Tibial artery (tissue), 4 donors: Measurements from ENCODE around the gene IL22RA2.

ENCODE experiments used
- DNase-seq, 2 donors: peaks; one replicate each; pipeline ENCODE4 v3.0.0-alpha.2; 2019
- H3K27ac ChIP-seq, 2 donors: fragments of 200-600 bp; sonication (generic) in 1 of 2; 1 replicate in 1 of 2; 2 replicates in 1 of 2; pipeline ENCODE4 v1.5.1; 2018 to 2019; ENCODE audit warnings: mild to moderate bottlenecking in 1 of 2
- H3K27me3 ChIP-seq, 2 donors: fragments of 200-600 bp; sonication (generic) in 1 of 2; one replicate each; pipeline versions ENCODE4 v1.5.1 to v1.6.0; 2016 to 2019
- H3K36me3 ChIP-seq, 3 donors: fragments of 200-600 bp; sonication (generic) in 2 of 3; one replicate each; pipeline ENCODE4 v1.5.1; 2016 to 2019; ENCODE audit warnings: mild to moderate bottlenecking in 2 of 3
- H3K4me1 ChIP-seq, 4 donors: fragments of 200-600 bp; sonication (generic) in 2 of 4; 1 replicate in 3 of 4; 2 replicates in 1 of 4; pipeline ENCODE4 v1.5.1; 2016 to 2019
- H3K4me3 ChIP-seq, 2 donors: fragments of 200-600 bp; sonication (generic) in 1 of 2; 1 replicate in 1 of 2; 2 replicates in 1 of 2; pipeline ENCODE4 v1.5.1; 2018 to 2019; ENCODE audit warnings: mild to moderate bottlenecking in 2 of 2
- H3K9me3 ChIP-seq, 3 donors: fragments of 200-600 bp; sonication (generic) in 1 of 3; one replicate each; pipeline ENCODE4 v1.5.1; 2016 to 2019
- CTCF ChIP-seq, 2 experiments: fragments of 200-600 bp in 1 of 2; fragments of 450-650 bp in 1 of 2; IDR thresholded peaks; one replicate each; pipeline ENCODE4 v1.5.1; 2017 to 2019; ENCODE audit warnings: antibody characterized with exemption in 2 of 2, mild to moderate bottlenecking in 1 of 2, moderate library complexity in 1 of 2
- intact Hi-C: fragments of 100-400 bp; cut with DNase I; formaldehyde crosslinking; loops from one replicate; pipeline ENCODE4 v1.15.0; 2023; ENCODE audit warnings: low total_unique reads

Gene IL22RA2, protein sequence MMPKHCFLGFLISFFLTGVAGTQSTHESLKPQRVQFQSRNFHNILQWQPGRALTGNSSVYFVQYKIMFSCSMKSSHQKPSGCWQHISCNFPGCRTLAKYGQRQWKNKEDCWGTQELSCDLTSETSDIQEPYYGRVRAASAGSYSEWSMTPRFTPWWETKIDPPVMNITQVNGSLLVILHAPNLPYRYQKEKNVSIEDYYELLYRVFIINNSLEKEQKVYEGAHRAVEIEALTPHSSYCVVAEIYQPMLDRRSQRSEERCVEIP

DNA sequence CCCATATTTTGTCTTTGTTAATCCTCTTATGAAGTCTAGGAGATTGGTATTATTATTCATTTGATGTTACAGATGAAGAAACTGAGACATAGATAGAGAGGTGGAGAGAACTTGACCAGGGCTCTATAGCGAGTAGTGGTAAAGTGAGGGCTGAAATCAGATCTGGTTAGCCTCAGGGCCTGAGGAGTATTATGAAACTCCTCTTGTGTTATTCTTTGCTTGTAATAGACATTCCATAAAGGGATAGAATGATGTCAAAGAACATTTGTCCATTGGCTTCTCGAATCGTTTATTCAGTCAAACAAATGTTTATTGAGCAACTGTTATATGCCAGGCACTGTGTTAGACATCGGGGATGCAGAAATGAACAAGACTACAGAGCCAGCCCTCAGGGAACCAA is at the start of gene IL22RA2:
TSS of gene IL22RA2 (minus strand) at position 144 of the 400 bp plus-strand sequence. CDS start 11,895 bp downstream, outside the sequence.
- no peaks in the 10 kb centered on the region for H3K36me3 ChIP-seq
- intact Hi-C loops, result no loop called here
- no peaks in the 10 kb centered on the region for H3K9me3 ChIP-seq
- DNase-seq, result no peak
- no peak within 1 kb of the TSS for H3K27ac ChIP-seq
- no peaks in the 10 kb centered on the region for H3K27me3 ChIP-seq
- no peak for TF ChIP-seq CTCF (IDR thresholded peaks at IDR 0.05)
- H3K4me3 ChIP-seq, result no peak within 1 kb of the TSS
- peaks cover 0 to 3% (median 0%) of the 10 kb centered on the region in 4 donors for H3K4me1 ChIP-seq

DNA sequence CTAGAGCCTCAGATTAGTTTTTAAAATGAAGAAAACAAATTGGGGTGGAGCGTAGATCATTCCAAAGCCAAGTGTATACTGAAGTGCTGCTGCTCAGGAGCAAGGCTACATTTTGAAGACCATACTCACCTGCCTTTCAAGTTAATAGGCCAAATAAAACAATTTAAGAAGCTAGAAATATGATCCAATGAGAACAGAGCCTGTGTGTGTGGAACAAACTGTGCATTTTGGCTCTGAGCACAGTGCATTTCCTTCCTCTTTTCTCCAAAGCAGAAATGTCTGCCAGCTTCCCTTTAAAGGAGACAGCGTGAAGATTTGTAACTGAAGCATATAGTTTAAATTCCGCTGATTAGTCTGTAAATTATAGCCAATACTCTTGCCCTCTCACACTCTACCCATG is 48.9 kb upstream of the IL22RA2 start:
- no peak for TF ChIP-seq CTCF (IDR thresholded peaks at IDR 0.05)
- Histone ChIP-seq H3K27ac (peak overlapping the region in 1 of 2 donors; percentile 16), H3K4me3 (no peak overlapping the region), H3K27me3 (no peaks in the 10 kb centered on the region), H3K4me1 (peaks cover 0 to 21% (median 10%) of the 10 kb centered on the region in 4 donors), H3K9me3 (no peaks in the 10 kb centered on the region), H3K36me3 (no peaks in the 10 kb centered on the region)
- intact Hi-C loops, result no loop called here
- DNase-seq, result no peak

GRCh38 chr6:137219664-137220252 is 46.3 kb upstream of the IL22RA2 start:
- TF ChIP-seq CTCF (IDR thresholded peaks at IDR 0.05), result no peak
- peak overlapping the region; percentile 74 to 95 for H3K4me3 ChIP-seq
- H3K27me3 ChIP-seq, result no peaks in the 10 kb centered on the region
- peak overlapping the region; percentile 95 to 99 for H3K27ac ChIP-seq
- DNase-seq, result no peak
- H3K9me3 ChIP-seq, result no peaks in the 10 kb centered on the region
- intact Hi-C loops, result no loop called here
- H3K36me3 ChIP-seq, result no peaks in the 10 kb centered on the region
- H3K4me1 ChIP-seq, result peaks cover 0 to 43% (median 25%) of the 10 kb centered on the region in 4 donors

DNA sequence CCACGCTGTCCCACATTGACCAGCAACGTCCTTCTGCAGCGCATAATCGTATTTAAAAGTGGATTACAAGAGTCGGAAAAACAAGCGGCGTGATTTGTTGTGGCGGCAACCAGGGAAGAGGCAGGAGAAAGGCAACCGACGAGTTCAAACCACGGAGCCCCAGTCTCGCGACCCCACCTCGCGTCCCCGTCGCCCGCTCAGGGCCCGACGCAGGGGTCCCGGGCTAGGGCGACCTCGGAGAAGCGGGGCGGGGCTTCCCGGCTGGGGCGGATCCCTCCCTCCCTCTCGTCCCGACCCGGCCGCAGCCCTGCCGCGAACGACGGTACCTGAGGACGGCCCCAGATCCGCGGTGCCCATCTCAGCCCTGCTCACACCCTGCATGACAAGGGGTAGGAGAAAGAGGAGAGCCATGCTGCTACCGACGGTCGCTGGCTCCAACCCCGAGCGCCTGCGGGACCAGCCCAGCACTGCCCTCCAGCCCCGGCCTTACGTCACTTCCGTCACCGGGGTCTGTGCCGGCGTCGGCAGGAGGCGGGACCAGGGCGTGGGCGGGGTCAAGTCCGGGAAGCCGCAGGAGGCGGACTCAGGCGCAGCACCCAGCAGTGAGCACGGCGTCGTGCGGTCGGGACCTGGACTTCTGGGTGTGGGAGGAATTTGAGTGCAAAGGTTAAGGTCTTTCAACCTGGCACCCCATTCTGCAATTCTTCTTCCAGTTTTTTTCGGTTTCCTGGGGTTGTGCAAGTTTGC is 45.6 kb upstream of the IL22RA2 start, which contains the start of gene IFNGR1:
TSS of gene IFNGR1 (minus strand) at position 469 of the 747 bp plus-strand sequence. CDS start at position 411, 58 bp downstream.
- H3K36me3 ChIP-seq, result no peaks in the 10 kb centered on the region
- peak within 1 kb of the TSS; percentile 74 to 95 for H3K4me3 ChIP-seq
- H3K27me3 ChIP-seq, result no peaks in the 10 kb centered on the region
- peak; percentile 97 to 98 for DNase-seq
- H3K27ac ChIP-seq, result peak within 1 kb of the TSS; percentile 95 to 99
- no peaks in the 10 kb centered on the region for H3K9me3 ChIP-seq
- no peak for TF ChIP-seq CTCF (IDR thresholded peaks at IDR 0.05)
- H3K4me1 ChIP-seq, result peaks cover 0 to 46% (median 31%) of the 10 kb centered on the region in 4 donors
- intact Hi-C loops, result no loop called here

- no peaks in the 10 kb centered on the region for H3K27me3 ChIP-seq
- peak overlapping the region; percentile 74 to 95 for H3K4me3 ChIP-seq
- intact Hi-C loops, result no loop called here
- peak overlapping the region; percentile 95 to 99 for H3K27ac ChIP-seq
- no peaks in the 10 kb centered on the region for H3K36me3 ChIP-seq
- TF ChIP-seq CTCF (IDR thresholded peaks at IDR 0.05), result no peak
- peak in 1 of 2 donors; percentile 51 for DNase-seq
- H3K9me3 ChIP-seq, result no peaks in the 10 kb centered on the region
- peaks cover 0 to 52% (median 37%) of the 10 kb centered on the region in 4 donors for H3K4me1 ChIP-seq
Measured at GRCh38 chr6:137218473-137218916, 45.1 kb upstream of the IL22RA2 start.
